ENCODE data around the gene RAB36. TPM values are rescaled to one million over a fixed set of nuclear protein-coding genes. Genes with fewer than 3 reads are reported as not detected.
A peak's percentile ranks its signal among the peaks of the same experiment; 100 is the strongest.

Gene RAB36
- total and polyA plus RNA-seq, 9 of the 15 experiments (the other 6 are each of a cell fraction or from before 2014, with no cell fraction given) = 0.04 to 0.50 (median 0.08) TPM; not detected in 3

DNA sequence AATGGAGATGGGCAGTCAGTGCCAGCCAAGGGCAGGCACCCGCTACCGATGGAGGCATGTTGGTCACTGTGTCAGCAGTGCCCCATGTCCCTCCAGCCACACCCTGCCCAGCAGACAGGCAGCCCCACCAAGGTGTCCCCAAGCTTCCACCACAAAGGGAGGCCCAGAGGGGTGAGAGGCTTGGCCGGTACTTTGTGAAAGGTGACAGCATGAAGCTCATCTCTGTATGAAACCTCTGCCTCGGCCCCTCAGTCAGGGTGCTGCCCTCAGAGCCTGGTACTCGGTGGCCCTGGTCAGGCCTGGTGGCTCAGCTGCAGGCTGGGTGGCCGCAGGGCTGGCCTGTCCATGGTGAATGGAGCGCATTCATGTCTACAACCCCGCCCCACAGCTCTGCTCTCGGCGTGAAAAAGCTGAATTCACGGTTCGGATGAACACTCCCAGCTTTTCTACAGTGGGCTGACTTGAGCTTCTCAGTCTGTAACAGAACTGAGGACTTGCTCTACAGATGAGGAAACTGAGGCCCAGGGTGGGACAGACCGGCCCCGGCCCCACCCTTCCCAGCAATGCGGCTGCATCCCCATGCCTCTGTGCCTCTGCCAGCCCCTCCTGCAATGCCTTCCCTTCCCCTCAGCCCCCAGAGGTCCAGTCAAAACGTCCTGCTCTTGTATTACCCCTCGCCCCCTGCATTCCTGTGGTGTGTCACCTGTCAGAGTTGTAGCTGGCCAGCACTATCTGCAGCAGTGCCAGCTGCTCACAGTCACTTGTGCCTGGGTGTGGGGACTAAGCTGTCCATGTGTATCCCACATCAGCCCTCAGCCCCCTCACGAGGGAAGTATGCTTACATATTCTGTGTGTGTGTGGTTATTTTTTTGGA is 31.2 kb upstream of the RAB36 start (continued):
- TF ChIP-seq, protein P1, sequence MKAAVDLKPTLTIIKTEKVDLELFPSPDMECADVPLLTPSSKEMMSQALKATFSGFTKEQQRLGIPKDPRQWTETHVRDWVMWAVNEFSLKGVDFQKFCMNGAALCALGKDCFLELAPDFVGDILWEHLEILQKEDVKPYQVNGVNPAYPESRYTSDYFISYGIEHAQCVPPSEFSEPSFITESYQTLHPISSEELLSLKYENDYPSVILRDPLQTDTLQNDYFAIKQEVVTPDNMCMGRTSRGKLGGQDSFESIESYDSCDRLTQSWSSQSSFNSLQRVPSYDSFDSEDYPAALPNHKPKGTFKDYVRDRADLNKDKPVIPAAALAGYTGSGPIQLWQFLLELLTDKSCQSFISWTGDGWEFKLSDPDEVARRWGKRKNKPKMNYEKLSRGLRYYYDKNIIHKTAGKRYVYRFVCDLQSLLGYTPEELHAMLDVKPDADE (conservative IDR thresholded peaks at IDR 0.05; ENCODE audit: control insufficient read depth, low read depth, low read length) = peak; percentile 53; the same call in 1 of the 2 replicates
- TF ChIP-seq MCM5 (IDR thresholded peaks at IDR 0.05; ENCODE audit: low read depth) (peak; percentile 4; the same call in 1 of the 2 replicates), SETDB1 (IDR thresholded peaks at IDR 0.05; ENCODE audit: low read length) (no peak), POU5F1 (IDR thresholded peaks at IDR 0.05; ENCODE audit: borderline replicate concordance, low read depth, low read length, partially characterized antibody) (peak; percentile 10), MCM7 (IDR thresholded peaks at IDR 0.05) (0 out of 4 replicates have a peak, but pooled peaks of 1 of the 2 experiments have one; percentile 49), RAD21 (CRISPR knock-in tag; conservative IDR thresholded peaks at IDR 0.05 in 1 of 2, IDR thresholded peaks at IDR 0.05 in 1 of 2) (0 out of 4 replicates have a peak, but pooled peaks of 1 of the 2 experiments have one; percentile 12), NUFIP1 (IDR thresholded peaks at IDR 0.05; ENCODE audit: partially characterized antibody) (no peak), TEAD4 (IDR thresholded peaks at IDR 0.05; ENCODE audit: low read length) (peak; percentile 27; the same call in 1 of the 2 replicates), TEAD4 (CRISPR knock-in tag; IDR thresholded peaks at IDR 0.05; ENCODE audit: borderline replicate concordance) (no peak)
- TF ChIP-seq, protein P2, sequence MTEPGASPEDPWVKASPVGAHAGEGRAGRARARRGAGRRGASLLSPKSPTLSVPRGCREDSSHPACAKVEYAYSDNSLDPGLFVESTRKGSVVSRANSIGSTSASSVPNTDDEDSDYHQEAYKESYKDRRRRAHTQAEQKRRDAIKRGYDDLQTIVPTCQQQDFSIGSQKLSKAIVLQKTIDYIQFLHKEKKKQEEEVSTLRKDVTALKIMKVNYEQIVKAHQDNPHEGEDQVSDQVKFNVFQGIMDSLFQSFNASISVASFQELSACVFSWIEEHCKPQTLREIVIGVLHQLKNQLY (CRISPR knock-in tag; conservative IDR thresholded peaks at IDR 0.05) = 0 out of 4 replicates have a peak, but pooled peaks of 1 of the 2 experiments have one; percentile 58
- TF ChIP-seq, protein P3, sequence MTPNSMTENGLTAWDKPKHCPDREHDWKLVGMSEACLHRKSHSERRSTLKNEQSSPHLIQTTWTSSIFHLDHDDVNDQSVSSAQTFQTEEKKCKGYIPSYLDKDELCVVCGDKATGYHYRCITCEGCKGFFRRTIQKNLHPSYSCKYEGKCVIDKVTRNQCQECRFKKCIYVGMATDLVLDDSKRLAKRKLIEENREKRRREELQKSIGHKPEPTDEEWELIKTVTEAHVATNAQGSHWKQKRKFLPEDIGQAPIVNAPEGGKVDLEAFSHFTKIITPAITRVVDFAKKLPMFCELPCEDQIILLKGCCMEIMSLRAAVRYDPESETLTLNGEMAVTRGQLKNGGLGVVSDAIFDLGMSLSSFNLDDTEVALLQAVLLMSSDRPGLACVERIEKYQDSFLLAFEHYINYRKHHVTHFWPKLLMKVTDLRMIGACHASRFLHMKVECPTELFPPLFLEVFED (CRISPR knock-in tag; conservative IDR thresholded peaks at IDR 0.05) = no peak

Measured in K562 (cell line).